ENCODE data around the gene WASL. TPM values are rescaled to one million over a fixed set of nuclear protein-coding genes. Genes with fewer than 3 reads are reported as not detected.

WASL gene
- polyA plus RNA-seq, 1 donor (not counting 4 experiments of a cell fraction or from before 2014, with no cell fraction given) = 17.5 TPM

DNA sequence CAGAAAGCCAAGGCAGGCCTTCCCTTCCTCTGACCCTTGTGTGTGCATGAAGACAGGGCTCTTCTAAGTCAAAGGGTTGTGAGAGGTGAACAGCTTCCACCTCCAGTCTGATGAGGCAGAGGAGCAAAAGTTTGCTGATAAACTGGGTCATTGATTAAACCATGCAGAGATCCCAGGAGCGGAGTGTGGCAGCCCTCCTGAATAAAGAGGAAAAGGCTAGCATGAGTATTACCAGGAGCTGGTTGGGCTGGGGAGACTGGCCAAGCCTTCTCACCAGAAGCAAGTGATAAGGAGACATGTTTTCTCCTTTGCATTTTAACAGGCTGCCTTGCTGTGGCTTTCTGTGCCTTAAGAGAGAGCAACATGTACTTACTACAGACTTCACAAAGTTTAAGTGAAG is 82.9 kb downstream of the WASL start:
- FAIRE-seq = no peak

GRCh38 chr7:123665157-123665556 is 83.6 kb downstream of the WASL start:
- no peak overlapping the region for H2AFZ ChIP-seq (ENCODE audit: control insufficient read depth, low read length)
- H3K9ac ChIP-seq (ENCODE audit: control insufficient read depth, extremely low read depth, insufficient read depth, low read length) = no peak overlapping the region
- H3K9me1 ChIP-seq (ENCODE audit: control insufficient read depth, extremely low read depth, insufficient read depth, low read length) = no peaks in the 10 kb centered on the region
- TF ChIP-seq EZH2 (IDR thresholded peaks at IDR 0.05; ENCODE audit: low read length) (no peak), CTCF (optimal IDR thresholded peaks at IDR 0.05 in 1 of 3, IDR thresholded peaks at IDR 0.05 in 1 of 3, conservative IDR thresholded peaks at IDR 0.05 in 1 of 3; ENCODE audit: extremely low read depth in 1 of 3, insufficient read depth in 2 of 3, low read length in 3 of 3) (no peak)
- H3K4me3 ChIP-seq (ENCODE audit: control insufficient read depth in 2 of 3, extremely low read depth in 1 of 3, insufficient read depth in 2 of 3, low read depth in 1 of 3, low read length in 3 of 3) = no peak overlapping the region
- FAIRE-seq (no peak), DNase-seq (ENCODE audit: low read depth, low spot score) (no peak)
- H3K36me3 ChIP-seq (ENCODE audit: control insufficient read depth in 2 of 2, extremely low read depth in 1 of 2, insufficient read depth in 2 of 2, low read length in 2 of 2) = no peaks in the 10 kb centered on the region
- no peak overlapping the region for H3K4me2 ChIP-seq (ENCODE audit: control insufficient read depth, extremely low read depth, insufficient read depth, low read depth, low read length)
- dilution Hi-C loops (cut with MboI; ENCODE audit: extremely low pct_ligation_motif_present, low sequenced_read_pairs) = no loop called here
- no peak overlapping the region for H3K27ac ChIP-seq (ENCODE audit: control insufficient read depth, insufficient read depth, low read length)
- no peaks in the 10 kb centered on the region for H4K20me1 ChIP-seq (ENCODE audit: control insufficient read depth, extremely low read depth, insufficient read depth, low read length)
- H3K27me3 ChIP-seq (ENCODE audit: control insufficient read depth, extremely low read depth, insufficient read depth, low read length) = no peaks in the 10 kb centered on the region
- no peaks in the 10 kb centered on the region for H3K9me3 ChIP-seq (ENCODE audit: control insufficient read depth, low read depth, low read length)
- H3K79me2 ChIP-seq (ENCODE audit: control insufficient read depth, insufficient read depth, low read length) = no peaks in the 10 kb centered on the region
- H3K4me1 ChIP-seq (ENCODE audit: control insufficient read depth, extremely low read depth, insufficient read depth, low read length) = no peaks in the 10 kb centered on the region

More for the DNA sequence above, 82.9 kb downstream of the WASL start:
- Histone ChIP-seq H3K4me2 (ENCODE audit: control insufficient read depth, extremely low read depth, insufficient read depth, low read depth, low read length) (no peak overlapping the region), H3K4me1 (ENCODE audit: control insufficient read depth, extremely low read depth, insufficient read depth, low read length) (no peaks in the 10 kb centered on the region), H2AFZ (ENCODE audit: control insufficient read depth, low read length) (no peak overlapping the region), H3K9me1 (ENCODE audit: control insufficient read depth, extremely low read depth, insufficient read depth, low read length) (no peaks in the 10 kb centered on the region), H3K4me3 (ENCODE audit: control insufficient read depth in 2 of 3, extremely low read depth in 1 of 3, insufficient read depth in 2 of 3, low read depth in 1 of 3, low read length in 3 of 3) (no peak overlapping the region), H3K79me2 (ENCODE audit: control insufficient read depth, insufficient read depth, low read length) (no peaks in the 10 kb centered on the region), H3K27me3 (ENCODE audit: control insufficient read depth, extremely low read depth, insufficient read depth, low read length) (no peaks in the 10 kb centered on the region), H3K27ac (ENCODE audit: control insufficient read depth, insufficient read depth, low read length) (no peak overlapping the region), H3K9ac (ENCODE audit: control insufficient read depth, extremely low read depth, insufficient read depth, low read length) (no peak overlapping the region), H3K9me3 (ENCODE audit: control insufficient read depth, low read depth, low read length) (no peaks in the 10 kb centered on the region), H3K36me3 (ENCODE audit: control insufficient read depth in 2 of 2, extremely low read depth in 1 of 2, insufficient read depth in 2 of 2, low read length in 2 of 2) (no peaks in the 10 kb centered on the region), H4K20me1 (ENCODE audit: control insufficient read depth, extremely low read depth, insufficient read depth, low read length) (no peaks in the 10 kb centered on the region)
- no peak for TF ChIP-seq EZH2 (IDR thresholded peaks at IDR 0.05; ENCODE audit: low read length)
- TF ChIP-seq CTCF (optimal IDR thresholded peaks at IDR 0.05 in 1 of 3, IDR thresholded peaks at IDR 0.05 in 1 of 3, conservative IDR thresholded peaks at IDR 0.05 in 1 of 3; ENCODE audit: extremely low read depth in 1 of 3, insufficient read depth in 2 of 3, low read length in 3 of 3) = no peak
- dilution Hi-C loops (cut with MboI; ENCODE audit: extremely low pct_ligation_motif_present, low sequenced_read_pairs) = no loop called here
- DNase-seq (ENCODE audit: low read depth, low spot score) = no peak
